CD4-positive, alpha-beta T cell (primary cell): Measurements from ENCODE around the gene SERPING1. TPM values are rescaled to one million over a fixed set of nuclear protein-coding genes. Genes with fewer than 3 reads are reported as not detected.

Experiments used
- ATAC-seq: fragments of 200-7000 bp; cut with Tn5 transposase; one replicate; pipeline ENCODE4 v1.10.0; 2022; ENCODE audit warnings: mild to moderate bottlenecking; ENCODE audit not compliant: poor library complexity
- CTCF ChIA-PET: fragments of 350-600 bp; sonication (Branson Sonifier 250); formaldehyde crosslinking; loops from one replicate; lab custom pipeline; 2021; ENCODE audit warnings: antibody characterized with exemption, inconsistent platforms; lab: Charles Lee
- POLR2A ChIA-PET: fragments of 350-600 bp; sonication (Branson Sonifier 250); formaldehyde crosslinking; loops from one replicate; lab custom pipeline; 2021; ENCODE audit warnings: antibody characterized with exemption, inconsistent platforms; lab: Charles Lee
- DNase-seq, 14 experiments: peaks; one replicate each; pipeline ENCODE4 v3.0.0-alpha.2; 2013 to 2020; ENCODE audit warnings: mixed read lengths in 2 of 14
- H3K27ac ChIP-seq, 2 donors: one replicate each; pipeline versions ENCODE4 v1.5.1 to v1.7.0; 2013; ENCODE audit warnings: low read length in 2 of 2, low read depth in 1 of 2, mild to moderate bottlenecking in 1 of 2
- H3K27me3 ChIP-seq, 2 experiments: 1 replicate in 1 of 2; 2 replicates in 1 of 2; pipeline versions ENCODE4 v1.6.1 to v1.7.0; 2013; ENCODE audit warnings: low read length in 2 of 2, control low read depth in 1 of 2, mild to moderate bottlenecking in 1 of 2, moderate library complexity in 1 of 2; ENCODE audit not compliant: insufficient read depth in 2 of 2, control insufficient read depth in 1 of 2
- H3K36me3 ChIP-seq: one replicate; pipeline ENCODE4 v1.6.1; 2013; ENCODE audit warnings: low read length, control low read depth; ENCODE audit not compliant: insufficient read depth
- H3K4me1 ChIP-seq: one replicate; pipeline ENCODE4 v1.6.1; 2013; ENCODE audit warnings: low read length, control low read depth; ENCODE audit not compliant: insufficient read depth
- H3K4me3 ChIP-seq: one replicate; pipeline ENCODE4 v1.5.1; 2013; ENCODE audit warnings: mild to moderate bottlenecking, low read length, moderate library complexity
- H3K9me3 ChIP-seq, 2 experiments: 1 replicate in 1 of 2; 2 replicates in 1 of 2; pipeline versions ENCODE4 v1.6.1 to v1.7.0; 2013; ENCODE audit warnings: low read length in 2 of 2, mild to moderate bottlenecking in 2 of 2, control low read depth in 1 of 2, moderate library complexity in 1 of 2; ENCODE audit not compliant: control insufficient read depth in 1 of 2, insufficient read depth in 1 of 2
- H3K27ac Mint-ChIP-seq: one replicate; pipeline ENCODE4 v1.8.0; 2020; ENCODE audit warnings: mixed read lengths
- H3K27me3 Mint-ChIP-seq: one replicate; pipeline ENCODE4 v1.8.0; 2021; ENCODE audit warnings: mixed read lengths
- H3K36me3 Mint-ChIP-seq: one replicate; pipeline ENCODE4 v1.8.0; 2021; ENCODE audit warnings: low read depth, mixed read lengths
- H3K4me1 Mint-ChIP-seq: one replicate; pipeline ENCODE4 v1.8.0; 2021; ENCODE audit warnings: low read depth, mixed read lengths
- H3K4me3 Mint-ChIP-seq: one replicate; pipeline ENCODE4 v1.8.0; 2020; ENCODE audit warnings: mild to moderate bottlenecking, mixed read lengths
- H3K9me3 Mint-ChIP-seq: one replicate; pipeline ENCODE4 v1.8.0; 2020; ENCODE audit warnings: mixed read lengths
- CTCF ChIP-seq: fragments of 200-600 bp; IDR thresholded peaks from one replicate; pipeline ENCODE4 v1.8.0; 2022; ENCODE audit warnings: antibody characterized with exemption, mild to moderate bottlenecking
- intact Hi-C, 2 experiments: fragments of 100-400 bp; cut with DNase I in 1 of 2; cut with micrococcal nuclease in 1 of 2; formaldehyde crosslinking; loops; one replicate each; pipeline versions ENCODE4 v1.15.1 to v1.9.0; 2023 to 2025; cut with DNase I, micrococcal nuclease
- total RNA-seq, 174 experiments: library from RNA in 2 of 174; stranded (reverse) in 2 of 174; gene quantifications; one replicate each; pipeline ENCODE4 v1.2.3 and lab custom pipeline; 2021 to 2026

Gene SERPING1
- total RNA-seq, 2 experiments from 2014 or later, result 0.53 TPM; not detected in 1

GRCh38 chr11:57574061-57574460, 23.4 kb upstream of the SERPING1 start:
- Mint-ChIP-seq H3K27me3 (peaks cover 8% of the 10 kb centered on the region), H3K9me3 (no peaks in the 10 kb centered on the region), H3K27ac (no peak overlapping the region), H3K36me3 (no peaks in the 10 kb centered on the region), H3K4me1 (peaks cover 7% of the 10 kb centered on the region), H3K4me3 (no peak overlapping the region)
- ChIA-PET CTCF (interaction anchor here (0.5 kb wide), 1 partner anchor 124 kb away, joined by 3 read pairs; no protein-coding TSS in a partner anchor), POLR2A (no interaction called here)
- H3K27ac ChIP-seq, result no peak overlapping the region
- intact Hi-C loops, result no loop called here
- DNase-seq (no peak), ATAC-seq (no peak)
- no peak for TF ChIP-seq CTCF
- no peak overlapping the region for H3K4me3 ChIP-seq
- H3K4me1 ChIP-seq, result peaks cover 6% of the 10 kb centered on the region
- H3K9me3 ChIP-seq, result no peaks in the 10 kb centered on the region
- no peaks in the 10 kb centered on the region for H3K27me3 ChIP-seq
- H3K36me3 ChIP-seq, result no peaks in the 10 kb centered on the region

DNA sequence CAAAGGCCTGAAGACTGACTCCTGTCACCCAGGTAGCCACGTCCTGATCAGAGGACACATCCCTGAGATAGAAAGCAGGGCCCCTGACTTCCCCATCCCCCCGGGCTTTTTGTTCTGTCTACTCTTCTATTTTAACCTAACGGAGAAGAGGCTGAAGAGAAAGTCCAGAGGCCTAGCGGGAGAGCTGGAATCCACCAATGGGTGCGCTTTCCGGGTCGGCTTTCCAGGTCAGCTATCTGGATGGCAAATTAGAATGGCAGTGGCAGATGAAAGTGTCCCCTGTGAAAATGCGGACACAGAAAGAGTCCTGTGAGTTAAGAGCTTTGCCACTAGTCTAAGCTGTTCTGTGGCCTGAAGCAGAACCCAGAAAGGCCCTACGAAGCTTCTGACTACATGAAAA, 13.1 kb upstream of the SERPING1 start:
- ATAC-seq, result no peak
- H3K4me3 Mint-ChIP-seq, result no peak overlapping the region
- H3K9me3 Mint-ChIP-seq, result no peaks in the 10 kb centered on the region
- intact Hi-C loops, result no loop called here
- no peak overlapping the region for H3K27ac ChIP-seq
- no peaks in the 10 kb centered on the region for H3K27me3 ChIP-seq
- TF ChIP-seq CTCF, result no peak
- no peaks in the 10 kb centered on the region for H3K36me3 Mint-ChIP-seq
- H3K27ac Mint-ChIP-seq, result no peak overlapping the region
- ChIA-PET POLR2A (no interaction called here), CTCF (no interaction called here)
- no peak overlapping the region for H3K4me3 ChIP-seq
- H3K4me1 Mint-ChIP-seq, result peaks cover 21% of the 10 kb centered on the region
- H3K4me1 ChIP-seq, result no peaks in the 10 kb centered on the region
- H3K36me3 ChIP-seq, result no peaks in the 10 kb centered on the region
- no peak for DNase-seq
- no peaks in the 10 kb centered on the region for H3K27me3 Mint-ChIP-seq
- H3K9me3 ChIP-seq, result no peaks in the 10 kb centered on the region

GRCh38 chr11:57585301-57585700, 12.2 kb upstream of the SERPING1 start:
- no peaks in the 10 kb centered on the region for H3K9me3 Mint-ChIP-seq
- ChIA-PET CTCF (no interaction called here), POLR2A (no interaction called here)
- no peaks in the 10 kb centered on the region for H3K27me3 ChIP-seq
- DNase-seq (no peak), ATAC-seq (no peak)
- H3K27ac ChIP-seq, result no peak overlapping the region
- H3K4me1 ChIP-seq, result no peaks in the 10 kb centered on the region
- H3K36me3 Mint-ChIP-seq, result no peaks in the 10 kb centered on the region
- H3K9me3 ChIP-seq, result no peaks in the 10 kb centered on the region
- no peaks in the 10 kb centered on the region for H3K36me3 ChIP-seq
- H3K27me3 Mint-ChIP-seq, result no peaks in the 10 kb centered on the region
- H3K4me1 Mint-ChIP-seq, result peaks cover 21% of the 10 kb centered on the region
- no peak overlapping the region for H3K4me3 Mint-ChIP-seq
- H3K27ac Mint-ChIP-seq, result no peak overlapping the region
- intact Hi-C loops, result no loop called here
- no peak for TF ChIP-seq CTCF
- H3K4me3 ChIP-seq, result no peak overlapping the region
